Vagina (tissue), 2 donors: ENCODE data around the gene CACNG7.

Experiments
- POLR2A ChIP-seq, 2 donors: fragments of 450-650 bp; IDR thresholded peaks; one replicate each; pipeline ENCODE4 v1.6.1; 2017; ENCODE audit warnings: antibody characterized with exemption in 2 of 2, mild to moderate bottlenecking in 2 of 2, moderate library complexity in 2 of 2
- POLR2AphosphoS5 ChIP-seq, 2 donors: sonication (generic); formaldehyde crosslinking; IDR thresholded peaks; one replicate each; pipeline ENCODE4 v1.9.0; 2017; ENCODE audit warnings: antibody characterized with exemption in 2 of 2, mild to moderate bottlenecking in 2 of 2, low read depth in 1 of 2; ENCODE audit not compliant: insufficient read depth in 1 of 2
- TF ChIP-seq, protein P1 (sequence below), 3 experiments: fragments of 450-650 bp in 2 of 3; fragments of 200-600 bp in 1 of 3; sonication (generic) in 1 of 3; IDR thresholded peaks; one replicate each; pipeline ENCODE4 v1.5.1; 2017 to 2019; ENCODE audit warnings: antibody characterized with exemption in 3 of 3, mild to moderate bottlenecking in 2 of 3, moderate library complexity in 2 of 3

DNA sequence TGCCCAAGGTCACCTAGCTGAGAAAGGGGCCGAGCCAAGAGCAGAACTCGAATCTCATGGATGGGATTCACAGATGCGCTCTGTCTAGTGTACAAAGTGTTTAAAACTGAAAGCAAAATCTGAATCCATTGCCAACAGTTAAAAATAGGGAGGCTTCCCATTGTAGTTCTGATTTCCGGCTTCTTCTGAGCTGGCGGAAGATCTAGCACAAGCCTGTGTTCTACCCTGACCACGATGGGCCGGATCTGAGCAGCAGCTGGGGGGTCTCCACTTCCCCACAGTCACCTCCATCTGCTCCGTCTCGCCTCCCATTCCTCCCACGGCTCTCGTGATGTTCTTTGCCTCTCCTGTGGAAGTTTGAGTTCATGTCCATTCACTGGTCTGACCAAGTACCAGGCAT lies 56.0 kb downstream of the CACNG7 start:
- TF ChIP-seq, protein P1, sequence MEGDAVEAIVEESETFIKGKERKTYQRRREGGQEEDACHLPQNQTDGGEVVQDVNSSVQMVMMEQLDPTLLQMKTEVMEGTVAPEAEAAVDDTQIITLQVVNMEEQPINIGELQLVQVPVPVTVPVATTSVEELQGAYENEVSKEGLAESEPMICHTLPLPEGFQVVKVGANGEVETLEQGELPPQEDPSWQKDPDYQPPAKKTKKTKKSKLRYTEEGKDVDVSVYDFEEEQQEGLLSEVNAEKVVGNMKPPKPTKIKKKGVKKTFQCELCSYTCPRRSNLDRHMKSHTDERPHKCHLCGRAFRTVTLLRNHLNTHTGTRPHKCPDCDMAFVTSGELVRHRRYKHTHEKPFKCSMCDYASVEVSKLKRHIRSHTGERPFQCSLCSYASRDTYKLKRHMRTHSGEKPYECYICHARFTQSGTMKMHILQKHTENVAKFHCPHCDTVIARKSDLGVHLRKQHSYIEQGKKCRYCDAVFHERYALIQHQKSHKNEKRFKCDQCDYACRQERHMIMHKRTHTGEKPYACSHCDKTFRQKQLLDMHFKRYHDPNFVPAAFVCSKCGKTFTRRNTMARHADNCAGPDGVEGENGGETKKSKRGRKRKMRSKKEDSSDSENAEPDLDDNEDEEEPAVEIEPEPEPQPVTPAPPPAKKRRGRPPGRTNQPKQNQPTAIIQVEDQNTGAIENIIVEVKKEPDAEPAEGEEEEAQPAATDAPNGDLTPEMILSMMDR (IDR thresholded peaks at IDR 0.05), result no peak
- TF ChIP-seq POLR2A (IDR thresholded peaks at IDR 0.05), result no peak
- TF ChIP-seq POLR2AphosphoS5 (IDR thresholded peaks at IDR 0.05; ENCODE audit: insufficient read depth in 1 of 2, low read depth in 1 of 2), result no peak
